ENCODE measurements around the gene TAGLN. TPM values are rescaled to one million over a fixed set of nuclear protein-coding genes. Genes with fewer than 3 reads are reported as not detected.

Gene TAGLN
- total RNA-seq, 1 donor from 2014 or later = 7.7 TPM

DNA sequence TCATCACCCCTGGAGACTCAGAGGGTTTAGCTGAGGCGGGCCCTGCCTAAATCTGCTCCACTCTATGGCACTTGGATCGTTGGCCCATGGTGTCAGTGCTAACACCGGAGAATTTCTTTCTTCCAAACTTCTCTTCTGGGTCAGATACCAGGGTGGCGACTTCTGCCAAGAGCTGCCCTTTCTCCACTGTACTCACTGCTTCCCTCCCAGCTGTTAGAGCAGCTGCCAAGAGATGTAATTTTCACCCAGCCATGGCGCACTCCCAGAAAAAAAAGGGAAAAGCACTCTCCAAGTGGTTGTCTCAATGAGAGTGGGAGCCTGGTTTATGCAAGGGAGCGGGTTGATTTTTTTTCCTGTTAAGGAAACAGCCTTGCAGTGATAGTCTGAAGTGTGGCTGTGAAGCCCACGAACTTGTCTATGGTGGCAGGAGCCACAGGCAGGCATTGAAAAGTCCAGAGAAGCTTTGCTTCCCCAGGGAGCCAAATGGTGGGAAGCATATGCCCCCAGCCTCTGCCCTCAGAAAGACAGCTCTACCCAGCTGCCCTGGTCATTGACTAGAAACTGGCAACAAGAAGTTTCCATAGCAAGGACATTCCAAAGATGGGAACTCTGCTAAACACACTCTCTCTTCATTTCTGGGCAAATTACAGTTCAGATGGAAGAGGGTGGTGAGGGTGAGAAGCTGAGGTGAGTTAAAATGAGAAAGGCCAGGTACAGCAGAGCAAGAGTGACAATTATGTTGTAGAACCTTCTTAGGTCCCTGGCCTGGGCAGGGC lies 22.0 kb downstream of the TAGLN start:
- Mint-ChIP-seq H3K27ac (ENCODE audit: unreplicated experiment) (no peak overlapping the region), H3K4me1 (peaks cover 30% of the 10 kb centered on the region), H3K4me3 (no peak overlapping the region), H3K27me3 (ENCODE audit: low read depth) (no peaks in the 10 kb centered on the region), H3K36me3 (ENCODE audit: low read depth) (peaks cover 2% of the 10 kb centered on the region), H3K9me3 (no peaks in the 10 kb centered on the region)
- DNase-seq (ENCODE audit: low read depth, low spot score) = no peak
- TF ChIP-seq CTCF (conservative IDR thresholded peaks at IDR 0.05) = no peak

- peaks cover 35% of the 10 kb centered on the region for H3K4me1 Mint-ChIP-seq
- DNase-seq (ENCODE audit: low read depth, low spot score) = no peak
- no peak for TF ChIP-seq CTCF (conservative IDR thresholded peaks at IDR 0.05)
- H3K4me3 Mint-ChIP-seq = no peak overlapping the region
- no peaks in the 10 kb centered on the region for H3K27me3 Mint-ChIP-seq (ENCODE audit: low read depth)
- H3K27ac Mint-ChIP-seq (ENCODE audit: unreplicated experiment) = no peak overlapping the region
- peaks cover 4% of the 10 kb centered on the region for H3K36me3 Mint-ChIP-seq (ENCODE audit: low read depth)
- no peaks in the 10 kb centered on the region for H3K9me3 Mint-ChIP-seq
Measured at GRCh38 chr11:117221775-117222517, 22.8 kb downstream of the TAGLN start.

GRCh38 chr11:117222991-117223740 lies 24.0 kb downstream of the TAGLN start:
- no peak for TF ChIP-seq CTCF (conservative IDR thresholded peaks at IDR 0.05)
- Mint-ChIP-seq H3K27ac (ENCODE audit: unreplicated experiment) (peak overlapping the region; percentile 27), H3K4me3 (no peak overlapping the region), H3K9me3 (no peaks in the 10 kb centered on the region), H3K36me3 (ENCODE audit: low read depth) (peaks cover 4% of the 10 kb centered on the region), H3K27me3 (ENCODE audit: low read depth) (no peaks in the 10 kb centered on the region), H3K4me1 (peaks cover 35% of the 10 kb centered on the region)
- DNase-seq (ENCODE audit: low read depth, low spot score) = no peak

DNA sequence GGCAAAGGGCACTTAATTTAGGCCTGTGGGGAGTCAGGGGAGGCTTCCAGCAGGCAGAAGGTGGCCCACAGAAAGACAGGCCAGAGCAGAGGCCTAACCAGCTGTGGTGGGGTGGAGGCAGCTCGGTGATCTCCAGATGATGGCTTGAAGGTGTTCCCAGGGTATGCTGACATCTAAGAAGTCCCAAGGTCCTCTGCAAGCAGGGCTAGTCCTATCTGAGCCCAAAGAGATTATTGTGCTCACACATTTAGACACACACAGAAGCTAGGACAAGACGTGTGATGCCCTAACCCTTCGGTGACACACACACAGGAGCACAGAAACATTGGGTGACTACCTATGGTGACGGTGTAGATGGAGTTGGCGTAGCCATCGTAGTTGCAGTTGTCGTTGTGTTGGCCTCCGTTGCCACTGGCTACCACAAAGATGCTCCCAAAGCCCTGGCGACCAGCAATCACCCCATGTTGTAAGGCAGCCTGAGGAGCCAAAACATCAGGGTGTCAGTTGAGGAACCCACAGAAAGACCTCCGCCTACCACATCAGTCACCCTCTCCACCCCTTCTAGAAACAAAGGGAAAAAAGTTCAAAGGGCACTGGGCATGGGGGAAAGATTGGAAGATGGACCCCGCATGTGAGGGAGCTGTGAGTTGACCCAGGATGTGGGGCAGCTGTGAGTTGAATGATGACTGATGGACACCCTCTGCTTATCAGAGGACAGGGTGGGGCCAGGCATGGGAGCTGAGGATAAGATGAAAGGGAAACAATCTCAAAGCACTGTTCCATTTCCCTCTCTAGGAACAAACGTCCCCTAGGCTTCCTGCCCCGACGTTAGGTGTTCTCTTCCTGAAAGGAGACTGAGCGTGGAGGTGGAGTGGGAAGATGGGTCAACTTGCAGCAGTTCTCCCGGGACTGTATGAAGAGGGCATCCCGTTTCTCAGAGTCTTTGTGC lies 24.8 kb downstream of the TAGLN start:
- peaks cover 30% of the 10 kb centered on the region for H3K4me1 Mint-ChIP-seq
- DNase-seq (ENCODE audit: low read depth, low spot score) = no peak
- no peak for TF ChIP-seq CTCF (conservative IDR thresholded peaks at IDR 0.05)
- H3K27ac Mint-ChIP-seq (ENCODE audit: unreplicated experiment) = peak overlapping the region; percentile 12
- H3K4me3 Mint-ChIP-seq = peak overlapping the region; percentile 10
- H3K36me3 Mint-ChIP-seq (ENCODE audit: low read depth) = peaks cover 2% of the 10 kb centered on the region
- no peaks in the 10 kb centered on the region for H3K27me3 Mint-ChIP-seq (ENCODE audit: low read depth)
- no peaks in the 10 kb centered on the region for H3K9me3 Mint-ChIP-seq

Data from neural crest cell (in vitro differentiated cells).